Esophagus (tissue), 2 donors: ENCODE results near the gene SPNS2. TPM values are rescaled to one million over a fixed set of nuclear protein-coding genes. Genes with fewer than 3 reads are reported as not detected.

Source experiments
- H3K27ac ChIP-seq, 2 donors: one replicate each; pipeline ENCODE4 v1.5.1; 2013; ENCODE audit warnings: low read depth in 2 of 2, mild to moderate bottlenecking in 2 of 2, inconsistent platforms in 1 of 2, low read length in 1 of 2, moderate library complexity in 1 of 2
- H3K27me3 ChIP-seq, 2 donors: one replicate each; pipeline ENCODE4 v1.6.1; 2013; ENCODE audit warnings: low read length in 2 of 2, control low read depth in 1 of 2, mild to moderate bottlenecking in 1 of 2; ENCODE audit not compliant: insufficient read depth in 2 of 2, control insufficient read depth in 1 of 2
- H3K36me3 ChIP-seq, 2 donors: one replicate each; pipeline ENCODE4 v1.6.1; 2013; ENCODE audit warnings: low read length in 1 of 2; ENCODE audit not compliant: control insufficient read depth in 2 of 2, insufficient read depth in 2 of 2
- H3K4me1 ChIP-seq, 2 donors: one replicate each; pipeline ENCODE4 v1.6.1; 2013; ENCODE audit warnings: low read length in 1 of 2; ENCODE audit not compliant: control insufficient read depth in 2 of 2, insufficient read depth in 2 of 2
- H3K4me3 ChIP-seq, 2 donors: one replicate each; pipeline ENCODE4 v1.5.1; 2013; ENCODE audit warnings: low read length in 2 of 2, mild to moderate bottlenecking in 2 of 2, low read depth in 1 of 2, moderate library complexity in 1 of 2
- H3K9me3 ChIP-seq, 2 donors: one replicate each; pipeline ENCODE4 v1.6.1; 2013; ENCODE audit warnings: mild to moderate bottlenecking in 2 of 2, low read depth in 1 of 2, low read length in 1 of 2, moderate library complexity in 1 of 2; ENCODE audit not compliant: control insufficient read depth in 2 of 2, insufficient read depth in 1 of 2
- WGBS, 2 donors: extraction: QIAGEN DNeasy Blood & Tissue Kit; methylation state at CpG; one replicate each; pipeline ENCODE4 v1.1.7; 2013; 5-methylcytosine and 5-hydroxymethylcytosine counted together
- polyA plus RNA-seq, 2 donors: library from polyadenylated mRNA; stranded (reverse); fragments of 200-250 nt; gene quantifications; one replicate each; pipeline ENCODE4 v1.2.3, GENCODE V29; 2013
- donor health status: healthy with polysubstance abuse.
- donor health status: Bipolar disorder and iron deficiency.

The SPNS2 gene
- polyA plus RNA-seq, 2 donors: 95.3 to 238 TPM

DNA sequence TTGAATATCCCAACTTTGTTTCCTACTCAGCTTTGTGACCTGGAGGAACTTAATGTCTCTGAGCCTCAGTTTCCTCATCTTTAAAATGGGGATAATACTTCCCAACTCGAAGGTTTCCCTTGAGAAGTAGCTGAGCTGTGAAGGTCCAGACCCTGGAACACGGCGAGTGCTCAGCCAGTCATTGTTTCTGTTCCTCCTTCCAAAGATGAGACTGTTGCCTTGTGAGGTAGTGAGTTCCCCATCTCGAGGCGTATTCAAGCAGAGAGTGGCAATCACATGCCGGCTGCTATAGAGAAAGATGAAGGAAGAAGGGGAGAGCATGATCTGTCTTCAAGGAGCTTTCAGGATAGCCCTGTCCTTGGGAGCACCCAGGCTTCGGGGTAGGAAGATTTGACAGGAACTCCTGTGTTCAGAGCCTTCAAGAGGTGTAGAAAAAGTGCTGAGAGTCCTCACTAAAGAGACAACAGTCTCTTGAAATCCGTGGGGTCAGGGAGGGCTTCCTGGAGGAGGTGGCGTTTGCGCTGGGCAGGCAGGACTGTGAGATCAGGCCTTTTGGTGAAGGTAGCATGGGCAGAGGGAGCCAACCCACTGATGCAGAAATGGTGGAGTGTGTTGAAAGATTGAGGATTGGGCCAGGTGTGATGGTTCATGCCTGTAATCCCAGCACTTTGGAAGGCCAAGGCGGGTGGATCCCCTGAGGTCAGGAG lies 27.2 kb downstream of the SPNS2 start:
- 84 to 87% methylated on average over 11 of the region's 11 CpGs for WGBS, 2 donors
- H3K27ac ChIP-seq: no peak overlapping the region
- no peaks in the 10 kb centered on the region for H3K9me3 ChIP-seq
- H3K36me3 ChIP-seq: peaks cover 0 to 6% of the 10 kb centered on the region in 2 donors
- H3K4me3 ChIP-seq: no peak overlapping the region
- no peaks in the 10 kb centered on the region for H3K27me3 ChIP-seq
- H3K4me1 ChIP-seq: peaks cover 0 to 8% of the 10 kb centered on the region in 2 donors

DNA sequence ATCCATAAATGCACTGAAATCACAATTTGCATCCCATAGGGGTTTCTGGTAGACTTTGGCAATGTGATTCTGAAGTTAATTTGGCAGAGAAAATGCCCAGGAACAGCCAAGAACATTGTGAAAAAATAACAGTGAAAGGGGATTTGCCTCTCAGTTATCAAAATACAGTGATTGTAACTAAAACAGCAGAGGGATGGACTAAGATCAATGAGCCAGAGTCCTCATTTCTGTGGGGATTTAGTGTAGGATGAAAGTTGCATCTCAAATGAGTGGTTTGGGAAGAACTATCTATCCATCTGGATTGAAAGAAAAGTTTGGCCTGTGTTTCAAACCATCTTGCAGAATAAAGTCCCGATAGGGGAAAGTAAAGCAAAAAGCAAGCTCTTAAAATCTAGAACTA lies 28.5 kb downstream of the SPNS2 start:
- H3K27me3 ChIP-seq: no peaks in the 10 kb centered on the region
- no peak overlapping the region for H3K27ac ChIP-seq
- H3K36me3 ChIP-seq: peaks cover 0 to 6% of the 10 kb centered on the region in 2 donors
- H3K4me1 ChIP-seq: peaks cover 0 to 8% of the 10 kb centered on the region in 2 donors
- no peak overlapping the region for H3K4me3 ChIP-seq
- 47 to 60% methylated on average over 1 of the region's 1 CpG for WGBS, 2 donors
- H3K9me3 ChIP-seq: no peaks in the 10 kb centered on the region

DNA sequence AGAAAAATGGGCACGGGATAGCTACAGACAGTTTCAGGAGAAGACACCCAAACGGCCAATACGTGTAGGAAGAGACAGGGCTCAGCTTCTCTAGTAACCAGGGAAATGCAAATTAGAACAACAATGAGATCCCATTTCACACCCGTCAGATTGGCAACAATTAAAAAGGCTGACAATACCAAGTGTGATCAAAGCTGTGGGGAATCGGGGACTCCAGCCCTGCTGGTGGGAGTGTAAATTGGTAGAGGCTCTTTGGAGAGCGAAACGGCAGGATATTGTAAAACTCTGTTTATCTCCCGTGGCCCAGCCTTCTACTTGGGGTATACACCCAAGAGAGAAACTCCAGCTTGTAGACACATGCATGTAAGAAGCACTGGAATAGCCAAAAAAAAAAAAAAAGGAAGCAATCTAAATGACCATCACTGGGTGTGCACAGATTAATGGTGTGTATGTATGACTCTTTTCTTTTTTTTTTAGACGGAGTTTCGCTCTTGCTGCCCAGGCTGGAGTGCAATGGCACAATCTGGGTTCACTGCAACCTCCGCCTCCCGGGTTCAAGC lies 29.0 kb downstream of the SPNS2 start:
- Histone ChIP-seq H3K9me3 (no peaks in the 10 kb centered on the region), H3K4me3 (no peak overlapping the region), H3K4me1 (peaks cover 0 to 5% of the 10 kb centered on the region in 2 donors), H3K27me3 (no peaks in the 10 kb centered on the region), H3K27ac (no peak overlapping the region), H3K36me3 (peaks cover 0 to 6% of the 10 kb centered on the region in 2 donors)
- WGBS, 2 donors: 61 to 76% methylated on average over 12 of the region's 12 CpGs

DNA sequence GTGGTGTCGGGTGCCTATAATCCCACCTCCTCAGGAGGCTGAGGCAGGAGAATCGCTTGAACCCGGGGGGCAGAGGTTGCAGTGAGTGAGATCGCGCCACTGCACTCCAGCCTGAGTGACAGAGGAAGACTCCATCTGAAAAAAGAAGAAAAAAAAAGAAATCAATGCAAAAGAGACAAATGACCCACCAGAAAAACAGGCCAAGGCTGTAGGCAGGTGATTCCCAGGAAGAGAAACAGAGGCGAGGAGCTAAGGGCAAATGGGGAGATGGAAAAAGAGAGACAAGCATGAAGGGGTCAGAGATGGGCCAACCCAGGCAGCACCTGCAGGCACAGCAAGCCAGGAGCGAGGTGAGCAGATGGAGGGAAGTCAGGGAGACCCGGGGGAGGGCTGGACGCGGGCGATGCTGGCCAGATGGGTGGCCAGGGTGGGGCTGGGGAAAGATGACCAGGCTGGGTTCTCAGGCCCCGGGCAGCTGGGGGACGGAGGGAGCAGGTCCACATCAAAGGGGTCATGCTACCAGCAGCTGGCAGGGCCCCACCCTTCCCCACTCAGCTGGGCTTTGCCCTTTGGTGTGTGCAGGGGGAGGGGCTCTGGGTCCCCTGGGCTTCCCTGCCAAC lies 31.0 kb downstream of the SPNS2 start:
- 69 to 77% methylated on average over 13 of the region's 13 CpGs for WGBS, 2 donors
- H3K27ac ChIP-seq: peak overlapping the region in 1 of 2 donors; percentile 26
- H3K4me3 ChIP-seq: no peak overlapping the region
- H3K27me3 ChIP-seq: no peaks in the 10 kb centered on the region
- H3K36me3 ChIP-seq: peaks cover 0 to 6% of the 10 kb centered on the region in 2 donors
- H3K9me3 ChIP-seq: peaks cover 0 to 4% of the 10 kb centered on the region in 2 donors
- H3K4me1 ChIP-seq: peaks cover 0 to 14% of the 10 kb centered on the region in 2 donors

DNA sequence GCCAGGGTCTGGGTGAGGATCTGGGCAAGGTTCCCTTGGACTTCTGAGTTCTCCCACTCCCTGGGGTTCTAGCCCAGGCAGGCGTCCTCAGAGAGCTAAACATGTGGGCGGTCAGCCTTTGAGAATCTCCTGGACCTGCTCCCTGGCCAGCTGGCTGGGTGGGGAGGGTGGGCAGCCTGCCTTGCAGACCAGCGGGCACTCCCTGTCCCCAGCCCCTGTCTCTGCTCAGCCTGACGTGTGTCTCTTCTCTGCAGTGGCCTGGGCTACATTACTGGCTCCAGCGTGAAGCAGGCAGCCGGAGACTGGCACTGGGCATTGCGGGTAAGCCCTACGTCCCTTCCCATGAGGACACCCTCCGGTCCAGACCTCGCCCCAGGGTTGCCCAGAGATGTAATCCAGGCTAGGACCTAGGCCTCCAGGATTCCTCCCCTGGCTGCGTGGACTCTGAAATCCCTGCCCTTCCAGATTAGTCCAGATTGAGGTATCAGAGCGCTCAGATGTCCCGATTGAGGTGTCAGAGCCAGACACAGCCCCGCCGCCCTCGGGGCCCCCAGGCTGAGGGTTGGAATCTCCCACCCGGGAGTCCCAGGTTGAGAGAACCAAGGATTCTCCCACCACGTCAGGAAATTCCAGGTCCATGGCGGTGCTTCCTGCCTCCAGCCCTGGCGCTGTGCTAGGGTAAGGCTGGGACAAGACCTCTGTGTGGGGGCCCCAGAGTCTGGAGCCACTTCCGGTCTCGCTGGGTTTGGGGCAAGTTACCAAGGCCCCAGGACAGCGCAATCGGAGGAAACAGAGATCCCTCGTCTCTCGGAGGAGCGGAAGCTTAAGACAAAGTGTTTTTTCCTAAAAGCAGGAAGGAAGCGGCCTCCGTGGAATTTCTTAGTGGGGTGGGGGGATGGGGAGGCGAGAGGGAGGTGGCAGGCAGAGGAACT lies 32.4 kb downstream of the SPNS2 start:
- 66 to 79% methylated on average over 30 of the region's 30 CpGs for WGBS, 2 donors
- peaks cover 0 to 16% of the 10 kb centered on the region in 2 donors for H3K4me1 ChIP-seq
- H3K27me3 ChIP-seq: no peaks in the 10 kb centered on the region
- no peak overlapping the region for H3K4me3 ChIP-seq
- H3K36me3 ChIP-seq: peaks cover 0 to under 1% of the 10 kb centered on the region in 2 donors
- H3K9me3 ChIP-seq: peaks cover 0 to 4% of the 10 kb centered on the region in 2 donors
- no peak overlapping the region for H3K27ac ChIP-seq

DNA sequence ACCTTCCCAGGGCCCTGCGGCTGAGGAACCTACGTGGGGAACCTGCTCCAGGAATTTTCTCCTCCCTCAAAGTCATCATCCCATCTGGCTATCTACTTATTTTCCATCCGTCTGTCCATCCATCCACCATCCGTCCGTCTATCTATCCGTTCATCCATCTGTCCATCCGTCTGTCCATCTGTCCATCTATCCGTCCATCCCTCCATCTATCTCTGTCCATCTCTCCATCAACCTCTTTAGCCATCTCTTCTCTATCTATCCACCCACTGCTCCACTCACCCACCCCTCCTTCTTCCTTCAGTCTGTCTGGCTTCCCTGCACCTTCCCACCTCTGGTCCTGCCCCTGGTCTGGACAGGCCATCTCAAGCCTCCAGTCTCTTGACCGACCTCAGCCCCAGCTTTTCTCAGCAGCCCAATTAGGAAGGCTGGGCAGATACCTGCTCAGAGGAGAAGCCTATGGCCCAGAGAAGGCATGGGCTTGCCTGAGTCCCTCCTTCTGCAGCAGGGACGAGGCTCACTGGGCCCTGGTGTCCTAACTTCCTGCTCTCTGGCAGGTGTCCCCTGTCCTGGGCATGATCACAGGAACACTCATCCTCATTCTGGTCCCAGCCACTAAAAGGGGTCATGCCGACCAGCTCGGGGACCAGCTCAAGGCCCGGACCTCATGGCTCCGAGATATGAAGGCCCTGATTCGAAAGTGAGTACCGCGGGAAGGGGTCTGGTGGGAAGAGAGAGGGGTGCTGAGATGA lies 33.5 kb downstream of the SPNS2 start:
- H3K27ac ChIP-seq: no peak overlapping the region
- WGBS, 2 donors: 88 to 91% methylated on average over 17 of the region's 17 CpGs
- H3K36me3 ChIP-seq: no peaks in the 10 kb centered on the region
- no peak overlapping the region for H3K4me3 ChIP-seq
- H3K9me3 ChIP-seq: peaks cover 0 to 4% of the 10 kb centered on the region in 2 donors
- peaks cover 0 to 24% of the 10 kb centered on the region in 2 donors for H3K4me1 ChIP-seq
- H3K27me3 ChIP-seq: no peaks in the 10 kb centered on the region

DNA sequence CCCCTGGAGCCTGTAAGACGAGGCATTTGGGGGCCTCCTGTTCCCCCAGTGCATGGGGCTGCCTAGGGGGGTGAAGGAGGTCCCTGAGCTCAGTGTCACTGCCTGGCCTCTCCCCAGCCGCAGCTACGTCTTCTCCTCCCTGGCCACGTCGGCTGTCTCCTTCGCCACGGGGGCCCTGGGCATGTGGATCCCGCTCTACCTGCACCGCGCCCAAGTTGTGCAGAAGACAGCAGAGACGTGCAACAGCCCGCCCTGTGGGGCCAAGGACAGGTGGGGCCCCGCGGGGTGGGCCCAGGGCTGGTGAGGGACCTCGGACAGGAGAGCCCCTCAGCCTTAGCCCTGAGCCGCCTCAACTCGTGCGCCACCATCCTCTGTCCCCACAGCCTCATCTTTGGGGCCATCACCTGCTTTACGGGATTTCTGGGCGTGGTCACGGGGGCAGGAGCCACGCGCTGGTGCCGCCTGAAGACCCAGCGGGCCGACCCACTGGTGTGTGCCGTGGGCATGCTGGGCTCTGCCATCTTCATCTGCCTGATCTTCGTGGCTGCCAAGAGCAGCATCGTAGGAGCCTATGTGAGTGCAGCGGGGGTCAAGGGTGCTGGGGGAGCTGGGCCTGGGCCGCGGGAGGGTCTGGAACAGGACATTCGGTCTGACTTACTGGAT lies 34.3 kb downstream of the SPNS2 start:
- no peak overlapping the region for H3K4me3 ChIP-seq
- peak overlapping the region in 1 of 2 donors; percentile 11 for H3K27ac ChIP-seq
- WGBS, 2 donors: 75 to 84% methylated on average over 33 of the region's 33 CpGs
- H3K9me3 ChIP-seq: peaks cover 0 to 4% of the 10 kb centered on the region in 2 donors
- no peaks in the 10 kb centered on the region for H3K27me3 ChIP-seq
- peaks cover 3 to 32% of the 10 kb centered on the region in 2 donors for H3K4me1 ChIP-seq
- peaks cover 0 to 3% of the 10 kb centered on the region in 2 donors for H3K36me3 ChIP-seq

DNA sequence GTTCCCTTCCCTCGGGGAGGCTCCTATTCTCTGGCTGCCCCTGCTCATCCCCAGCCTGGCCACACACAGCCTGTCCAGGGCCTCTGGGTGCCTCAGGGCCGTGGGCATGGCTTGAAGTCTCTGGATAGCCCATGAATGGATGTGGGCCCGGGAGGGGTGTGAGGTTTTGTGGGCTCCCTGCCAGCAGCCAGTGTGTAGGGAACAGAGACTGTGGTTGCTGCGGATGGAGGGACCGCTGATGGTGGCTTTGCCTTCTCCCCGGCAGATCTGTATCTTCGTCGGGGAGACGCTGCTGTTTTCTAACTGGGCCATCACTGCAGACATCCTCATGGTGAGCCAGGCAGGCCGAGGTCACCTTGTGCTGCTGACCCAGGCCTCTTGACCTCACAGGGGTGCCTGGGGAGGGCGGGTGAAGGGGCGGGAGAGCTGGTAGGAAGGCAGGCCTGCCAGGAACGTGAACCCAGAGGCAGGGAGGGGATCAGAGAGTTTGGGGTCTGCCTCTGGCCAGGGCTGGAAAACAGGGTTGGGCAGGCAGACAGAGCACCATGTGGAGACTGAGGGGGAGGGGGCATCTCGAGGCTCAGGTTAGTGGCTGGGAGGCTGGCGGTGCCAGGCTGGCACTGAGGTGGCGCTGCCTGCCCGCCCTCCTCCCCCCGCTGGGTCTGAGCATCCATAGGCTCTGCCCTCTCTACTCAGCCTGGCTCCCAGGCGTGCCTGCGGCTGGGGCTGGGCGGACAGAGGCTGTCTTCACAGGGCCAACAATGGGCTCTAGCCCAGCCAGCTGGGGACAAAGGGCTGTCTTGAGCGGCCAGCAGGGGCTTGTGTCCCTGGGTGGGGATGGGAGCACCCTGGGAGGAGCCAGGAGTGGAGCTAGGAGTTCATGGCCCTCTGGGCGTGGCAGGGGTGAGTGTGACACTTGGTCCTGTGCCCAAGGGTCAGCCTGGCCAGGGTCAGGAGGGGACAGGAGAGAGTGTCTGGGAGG lies 35.1 kb downstream of the SPNS2 start:
- Histone ChIP-seq H3K9me3 (peaks cover 0 to 4% of the 10 kb centered on the region in 2 donors), H3K27me3 (no peaks in the 10 kb centered on the region), H3K27ac (peak overlapping the region; percentile 11 to 55), H3K4me3 (no peak overlapping the region), H3K4me1 (peaks cover 3 to 32% of the 10 kb centered on the region in 2 donors), H3K36me3 (peaks cover 0 to 7% of the 10 kb centered on the region in 2 donors)
- 51 to 56% methylated on average over 23 of the region's 23 CpGs for WGBS, 2 donors
